Activated CD8-positive, alpha-beta memory T cell treated with anti-CD3 and anti-CD28 coated beads, Interleukin-2, amount 50 U/mL, for 24 hours (primary cell): ENCODE measurements around the gene SPX.

Experiments used
- DNase-seq: peaks from one replicate; pipeline ENCODE4 v3.0.0-alpha.2; 2020; ENCODE audit errors: extremely low read depth

SPX gene

GRCh38 chr12:21538061-21538653 is 12.1 kb downstream of the SPX start:
- DNase-seq = no peak

GRCh38 chr12:21539797-21540196 is 13.7 kb downstream of the SPX start:
- DNase-seq = no peak

- no peak for DNase-seq
These were observed 15.7 kb downstream of the SPX start for GRCh38 chr12:21541773-21542172.

- DNase-seq = no peak
These were observed 16.3 kb downstream of the SPX start for GRCh38 chr12:21542403-21542802.

- DNase-seq = no peak
These were observed 17.1 kb downstream of the SPX start for GRCh38 chr12:21543151-21543550.

- no peak for DNase-seq
These were observed 19.5 kb downstream of the SPX start for GRCh38 chr12:21545557-21545956.

- DNase-seq = no peak
These were observed 20.6 kb downstream of the SPX start for GRCh38 chr12:21546716-21547115.

GRCh38 chr12:21547437-21547836 is 21.3 kb downstream of the SPX start:
- no peak for DNase-seq

- no peak for DNase-seq
These were observed 25.9 kb downstream of the SPX start for GRCh38 chr12:21551841-21552465.

- no peak for DNase-seq
These were observed 26.7 kb downstream of the SPX start for GRCh38 chr12:21552635-21553328.

- DNase-seq = no peak
These were observed 27.2 kb downstream of the SPX start for GRCh38 chr12:21553329-21553675.

- no peak for DNase-seq
These were observed 32.1 kb downstream of the SPX start for GRCh38 chr12:21558100-21558679.

GRCh38 chr12:21559855-21560569 is 33.9 kb downstream of the SPX start:
- DNase-seq = no peak

- no peak for DNase-seq
These were observed 35.1 kb downstream of the SPX start for GRCh38 chr12:21561158-21561557.

GRCh38 chr12:21562859-21563258 is 36.8 kb downstream of the SPX start:
- DNase-seq = no peak

- no peak for DNase-seq
These were observed 40.3 kb downstream of the SPX start for GRCh38 chr12:21566223-21566906.

- no peak for DNase-seq
These were observed 40.9 kb downstream of the SPX start for GRCh38 chr12:21566907-21567394.

GRCh38 chr12:21568115-21568514 is 42.0 kb downstream of the SPX start:
- no peak for DNase-seq

- no peak for DNase-seq
These were observed 45.0 kb downstream of the SPX start for GRCh38 chr12:21571046-21571445.

GRCh38 chr12:21573733-21574358 is 47.8 kb downstream of the SPX start:
- DNase-seq = no peak

- DNase-seq = no peak
These were observed 50.3 kb downstream of the SPX start for GRCh38 chr12:21576431-21576830.
